Measurements from ENCODE around the gene TRIM46. TPM values are rescaled to one million over a fixed set of nuclear protein-coding genes. Genes with fewer than 3 reads are reported as not detected.

TRIM46 gene
- total and polyA plus RNA-seq, 9 of the 15 experiments (the other 6 are each of a cell fraction or from before 2014, with no cell fraction given) = 0.05 to 0.60 (median 0.16) TPM; not detected in 3

DNA sequence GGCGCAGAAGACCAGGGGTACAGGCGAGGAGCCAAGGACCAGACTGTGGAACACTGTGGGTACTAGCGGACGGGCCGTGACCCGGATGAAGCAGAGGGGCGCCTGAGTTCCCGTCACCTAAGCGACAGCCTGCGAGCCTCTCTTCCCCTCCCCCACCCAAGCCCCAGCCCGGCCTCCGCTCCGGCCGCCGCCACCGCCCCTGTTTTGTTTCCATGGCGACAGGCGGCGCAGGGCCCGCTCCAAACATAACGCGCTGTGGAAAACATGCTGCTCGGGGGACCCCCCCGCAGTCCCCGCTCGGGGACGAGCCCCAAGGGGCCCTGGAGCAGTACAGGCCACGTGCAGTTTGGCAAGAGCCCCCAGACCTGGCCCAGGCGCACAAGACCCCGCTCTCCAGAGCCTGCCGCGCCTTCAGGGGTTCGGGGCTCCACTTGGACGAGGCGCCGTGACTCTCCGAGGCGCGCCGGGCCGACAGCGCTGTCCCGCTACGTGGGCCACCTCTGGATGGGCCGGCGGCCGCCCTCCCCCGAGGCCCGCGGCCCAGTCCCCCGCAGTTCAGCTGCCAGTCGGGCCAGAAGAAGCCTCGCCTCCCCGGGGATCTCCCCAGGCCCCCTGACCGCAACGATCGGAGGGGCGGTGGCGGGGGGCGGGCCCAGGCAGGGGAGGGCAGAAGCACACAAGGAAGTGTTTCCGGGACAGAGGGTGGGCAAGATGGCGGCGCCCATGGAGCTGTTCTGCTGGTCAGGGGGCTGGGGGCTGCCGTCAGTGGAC lies 35.1 kb downstream of the TRIM46 start, which contains the start of gene MTX1 (continued):
- TF ChIP-seq HCFC1 (IDR thresholded peaks at IDR 0.05; ENCODE audit: low read depth, low read length) (peak; percentile 72), MYC (IDR thresholded peaks at IDR 0.05; ENCODE audit: low read depth, low read length) (peak; percentile 78), MYC (CRISPR knock-in tag; IDR thresholded peaks at IDR 0.05; ENCODE audit: borderline replicate concordance, low read depth) (no peak), TGIF2 (CRISPR knock-in tag; IDR thresholded peaks at IDR 0.05) (no peak), PCBP1 (IDR thresholded peaks at IDR 0.05; ENCODE audit: low read depth, low read length, poor library complexity, severe bottlenecking) (peak; percentile 65), ZNF445 (CRISPR knock-in tag; IDR thresholded peaks at IDR 0.05; ENCODE audit: low read depth) (no peak), GTF2E2 (tag; IDR thresholded peaks at IDR 0.05) (peak; percentile 91), YY1 (IDR thresholded peaks at IDR 0.05; ENCODE audit: borderline replicate concordance in 1 of 3, control insufficient read depth in 1 of 3, extremely low read depth in 1 of 3, insufficient read depth in 3 of 3, insufficient read length in 1 of 3, insufficient replicate concordance in 2 of 3, low read depth in 1 of 3, low read length in 2 of 3) (peak; percentile 91 to 98 (median 96)), PHF20 (IDR thresholded peaks at IDR 0.05; ENCODE audit: partially characterized antibody) (peak; percentile 74), MAZ (CRISPR knock-in tag; conservative IDR thresholded peaks at IDR 0.05 in 1 of 2, IDR thresholded peaks at IDR 0.05 in 1 of 2) (peak in 1 of 2 experiments; percentile 90; a peak in 2 of 4 replicates), HDAC1 (IDR thresholded peaks at IDR 0.05) (peak in 1 of 2 experiments; percentile 96; a peak in 2 of 4 replicates), CCNT2 (IDR thresholded peaks at IDR 0.05; ENCODE audit: borderline replicate concordance, extremely low read depth, insufficient read length, low read depth, low read length) (peak; percentile 90), KHSRP (IDR thresholded peaks at IDR 0.05) (no peak), POLR2AphosphoS5 (IDR thresholded peaks at IDR 0.05; ENCODE audit: control insufficient read depth, insufficient read depth, low read depth, low read length) (peak; percentile 71), BCOR (IDR thresholded peaks at IDR 0.05) (no peak), MBD2 (IDR thresholded peaks at IDR 0.05; ENCODE audit: borderline replicate concordance, low read depth) (peak; percentile 31; the same call in 1 of the 2 replicates), SMARCE1 (IDR thresholded peaks at IDR 0.05) (0 out of 2 replicates have a peak, but pooled peaks have one; percentile 37)
- TF ChIP-seq, protein P1, sequence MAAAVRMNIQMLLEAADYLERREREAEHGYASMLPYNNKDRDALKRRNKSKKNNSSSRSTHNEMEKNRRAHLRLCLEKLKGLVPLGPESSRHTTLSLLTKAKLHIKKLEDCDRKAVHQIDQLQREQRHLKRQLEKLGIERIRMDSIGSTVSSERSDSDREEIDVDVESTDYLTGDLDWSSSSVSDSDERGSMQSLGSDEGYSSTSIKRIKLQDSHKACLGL (CRISPR knock-in tag; IDR thresholded peaks at IDR 0.05; ENCODE audit: borderline replicate concordance, poor library complexity, severe bottlenecking) = peak; percentile 72
- TF ChIP-seq, protein P2, sequence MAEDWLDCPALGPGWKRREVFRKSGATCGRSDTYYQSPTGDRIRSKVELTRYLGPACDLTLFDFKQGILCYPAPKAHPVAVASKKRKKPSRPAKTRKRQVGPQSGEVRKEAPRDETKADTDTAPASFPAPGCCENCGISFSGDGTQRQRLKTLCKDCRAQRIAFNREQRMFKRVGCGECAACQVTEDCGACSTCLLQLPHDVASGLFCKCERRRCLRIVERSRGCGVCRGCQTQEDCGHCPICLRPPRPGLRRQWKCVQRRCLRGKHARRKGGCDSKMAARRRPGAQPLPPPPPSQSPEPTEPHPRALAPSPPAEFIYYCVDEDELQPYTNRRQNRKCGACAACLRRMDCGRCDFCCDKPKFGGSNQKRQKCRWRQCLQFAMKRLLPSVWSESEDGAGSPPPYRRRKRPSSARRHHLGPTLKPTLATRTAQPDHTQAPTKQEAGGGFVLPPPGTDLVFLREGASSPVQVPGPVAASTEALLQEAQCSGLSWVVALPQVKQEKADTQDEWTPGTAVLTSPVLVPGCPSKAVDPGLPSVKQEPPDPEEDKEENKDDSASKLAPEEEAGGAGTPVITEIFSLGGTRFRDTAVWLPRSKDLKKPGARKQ (CRISPR knock-in tag; IDR thresholded peaks at IDR 0.05) = no peak
- TF ChIP-seq, protein P3, sequence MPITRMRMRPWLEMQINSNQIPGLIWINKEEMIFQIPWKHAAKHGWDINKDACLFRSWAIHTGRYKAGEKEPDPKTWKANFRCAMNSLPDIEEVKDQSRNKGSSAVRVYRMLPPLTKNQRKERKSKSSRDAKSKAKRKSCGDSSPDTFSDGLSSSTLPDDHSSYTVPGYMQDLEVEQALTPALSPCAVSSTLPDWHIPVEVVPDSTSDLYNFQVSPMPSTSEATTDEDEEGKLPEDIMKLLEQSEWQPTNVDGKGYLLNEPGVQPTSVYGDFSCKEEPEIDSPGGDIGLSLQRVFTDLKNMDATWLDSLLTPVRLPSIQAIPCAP (CRISPR knock-in tag; IDR thresholded peaks at IDR 0.05; ENCODE audit: borderline replicate concordance) = no peak
